PC-3 (cell line): ENCODE measurements around the gene POLR2E. TPM values are rescaled to one million over a fixed set of nuclear protein-coding genes. Genes with fewer than 3 reads are reported as not detected.

Experiments used
- ATAC-seq: fragments of 200-7000 bp; cut with Tn5 transposase; 2 replicates; pipeline ENCODE4 v1.9.1; 2020; ENCODE audit warnings: mild to moderate bottlenecking, moderate library complexity
- BruUV-seq: library from RNA; stranded (reverse); fragments of 400-500 nt; replicated peaks from 2 replicates; lab custom pipeline; 2021; lab: Mats Ljungman, UMichigan
- CTCF ChIA-PET: fragments of 300-600 bp; sonication (Branson Sonifier 250); formaldehyde crosslinking; loops from one replicate; lab custom pipeline; 2022; ENCODE audit warnings: antibody characterized with exemption; lab: Charles Lee
- POLR2A ChIA-PET: fragments of 300-600 bp; sonication (Branson Sonifier 250); formaldehyde crosslinking; loops from one replicate; lab custom pipeline; 2022; ENCODE audit warnings: antibody characterized with exemption; ENCODE audit not compliant: unreplicated experiment; lab: Charles Lee
- DNase-seq: peaks from one replicate; pipeline ENCODE4 v3.0.0-alpha.2; 2015
- H2AFZ ChIP-seq: fragments of 300-600 bp; sonication (generic); 2 replicates; pipeline ENCODE4 v1.6.0; 2016; ENCODE audit warnings: antibody characterized with exemption, low read length
- H3F3A ChIP-seq: fragments of 300-600 bp; sonication (generic); one replicate; pipeline ENCODE4 v1.6.0; 2017; ENCODE audit warnings: antibody characterized with exemption, low read length, control low read depth, mild to moderate bottlenecking; ENCODE audit not compliant: unreplicated experiment
- H3K27ac ChIP-seq: fragments of 300-600 bp; sonication (generic); 2 replicates; pipeline ENCODE4 v1.5.1; 2016; ENCODE audit warnings: mild to moderate bottlenecking, low read length
- H3K27me3 ChIP-seq: fragments of 300-600 bp; sonication (generic); 2 replicates; pipeline ENCODE4 v1.6.1; 2016; ENCODE audit warnings: low read length, mixed read lengths
- H3K36me3 ChIP-seq: fragments of 300-600 bp; sonication (generic); 2 replicates; pipeline ENCODE4 v1.6.1; 2016; ENCODE audit warnings: low read depth, mixed run types, low read length, mixed read lengths
- H3K4me1 ChIP-seq: fragments of 300-600 bp; sonication (generic); 2 replicates; pipeline ENCODE4 v1.5.1; 2016; ENCODE audit warnings: low read length; ENCODE audit not compliant: insufficient read depth
- H3K4me2 ChIP-seq: fragments of 300-600 bp; sonication (generic); 2 replicates; pipeline ENCODE4 v1.6.0; 2016; ENCODE audit warnings: low read length
- H3K4me3 ChIP-seq: fragments of 300-600 bp; sonication (generic); 2 replicates; pipeline ENCODE4 v1.5.1; 2016; ENCODE audit warnings: mild to moderate bottlenecking, low read length, mixed read lengths
- H3K79me2 ChIP-seq: fragments of 300-600 bp; sonication (generic); 2 replicates; pipeline ENCODE4 v1.6.1; 2017; ENCODE audit warnings: low read length, mixed read lengths
- H3K9ac ChIP-seq: fragments of 300-600 bp; sonication (generic); 2 replicates; pipeline ENCODE4 v1.6.0; 2016; ENCODE audit warnings: mild to moderate bottlenecking, low read length
- H3K9me2 ChIP-seq: fragments of 300-600 bp; sonication (generic); replicated peaks from 2 replicates; pipeline ENCODE4 v1.6.1; 2016; ENCODE audit warnings: mixed run types, low read length, mixed read lengths
- H3K9me3 ChIP-seq: fragments of 300-600 bp; sonication (generic); 2 replicates; pipeline ENCODE4 v1.6.1; 2016; ENCODE audit warnings: low read length, mixed read lengths
- H4K20me1 ChIP-seq: fragments of 300-600 bp; sonication (generic); 2 replicates; pipeline ENCODE4 v1.6.1; 2016; ENCODE audit warnings: low read length, mixed read lengths
- EZH2 ChIP-seq: fragments of 300-600 bp; sonication (generic); IDR thresholded peaks from one replicate; pipeline ENCODE4 v1.6.1; 2017; ENCODE audit warnings: antibody characterized with exemption, mild to moderate bottlenecking, low read length; ENCODE audit not compliant: unreplicated experiment
- EZH2phosphoT487 ChIP-seq: fragments of 300-600 bp; sonication (generic); IDR thresholded peaks from 2 replicates; pipeline ENCODE4 v1.6.1; 2018; ENCODE audit warnings: mild to moderate bottlenecking, antibody characterized with exemption, low read length, borderline replicate concordance
- intact Hi-C: fragments of 100-400 bp; cut with micrococcal nuclease; formaldehyde crosslinking; loops from 2 replicates; pipeline ENCODE4 v1.9.0; 2023
- total RNA-seq: library from RNA; depleted of rRNA; stranded (reverse); fragments of >200 nt; gene quantifications from 2 replicates; pipeline ENCODE4 v1.2.3, GENCODE V29; 2014
- TF ChIP-seq, protein P1 (sequence below): fragments of 300-600 bp; sonication (generic); conservative IDR thresholded peaks from 2 replicates; pipeline ENCODE4 v1.5.1; 2017; ENCODE audit warnings: antibody characterized with exemption, low read depth, mild to moderate bottlenecking, low read length

POLR2E gene
- total RNA-seq, 1 experiment from 2014 or later = 375 TPM

DNA sequence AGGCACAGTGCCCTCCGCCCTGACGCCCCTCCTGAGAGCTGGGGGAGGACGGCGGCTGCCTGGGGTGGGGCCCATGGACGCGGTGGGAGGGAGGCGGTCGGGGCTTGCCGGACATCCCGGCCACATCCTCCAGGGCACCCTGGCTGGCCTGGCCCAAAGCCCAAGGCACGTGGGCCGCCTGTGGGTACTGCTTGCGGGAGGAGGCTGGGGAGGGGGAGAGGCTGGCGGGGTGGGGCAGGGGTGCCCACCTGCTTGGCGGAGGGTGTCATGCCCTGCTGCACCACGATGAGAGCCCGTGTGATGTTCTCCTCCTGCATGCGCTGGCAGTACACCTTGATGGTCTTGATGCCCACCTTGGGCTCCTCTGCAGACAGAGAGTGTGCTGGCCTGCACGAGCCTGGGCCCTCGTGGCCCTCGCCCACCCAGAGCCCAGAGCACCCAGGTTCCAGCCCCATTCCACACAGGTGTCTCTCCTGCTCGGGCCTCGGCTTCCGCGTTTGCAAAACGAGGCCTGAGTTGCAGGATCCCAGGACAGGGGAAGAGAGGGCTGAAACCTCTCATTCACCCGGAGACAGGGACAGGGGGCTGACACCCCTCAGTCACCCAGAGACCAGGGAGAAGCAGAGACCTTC, 3.5 kb downstream of the POLR2E start:
- ChIA-PET CTCF (no interaction called here), POLR2A (no interaction called here)
- ATAC-seq (no peak), DNase-seq (no peak)
- intact Hi-C loops = no loop called here
- Histone ChIP-seq H3K4me1 (peaks cover 12% of the 10 kb centered on the region; the same call in 1 of the 2 replicates), H2AFZ (no peak overlapping the region), H3K79me2 (peaks cover 30% of the 10 kb centered on the region), H4K20me1 (peaks cover 10% of the 10 kb centered on the region; the same call in 1 of the 2 replicates), H3K9me2 (no peaks in the 10 kb centered on the region), H3K9me3 (no peaks in the 10 kb centered on the region), H3K27me3 (no peaks in the 10 kb centered on the region), H3K4me3 (no peak overlapping the region), H3K4me2 (no peak overlapping the region), H3K36me3 (no peaks in the 10 kb centered on the region), H3F3A (no peaks in the 10 kb centered on the region), H3K27ac (no peak overlapping the region), H3K9ac (no peak overlapping the region)
- no TSS peak for BruUV-seq
- TF ChIP-seq EZH2 = no peak
- TF ChIP-seq, protein P1, sequence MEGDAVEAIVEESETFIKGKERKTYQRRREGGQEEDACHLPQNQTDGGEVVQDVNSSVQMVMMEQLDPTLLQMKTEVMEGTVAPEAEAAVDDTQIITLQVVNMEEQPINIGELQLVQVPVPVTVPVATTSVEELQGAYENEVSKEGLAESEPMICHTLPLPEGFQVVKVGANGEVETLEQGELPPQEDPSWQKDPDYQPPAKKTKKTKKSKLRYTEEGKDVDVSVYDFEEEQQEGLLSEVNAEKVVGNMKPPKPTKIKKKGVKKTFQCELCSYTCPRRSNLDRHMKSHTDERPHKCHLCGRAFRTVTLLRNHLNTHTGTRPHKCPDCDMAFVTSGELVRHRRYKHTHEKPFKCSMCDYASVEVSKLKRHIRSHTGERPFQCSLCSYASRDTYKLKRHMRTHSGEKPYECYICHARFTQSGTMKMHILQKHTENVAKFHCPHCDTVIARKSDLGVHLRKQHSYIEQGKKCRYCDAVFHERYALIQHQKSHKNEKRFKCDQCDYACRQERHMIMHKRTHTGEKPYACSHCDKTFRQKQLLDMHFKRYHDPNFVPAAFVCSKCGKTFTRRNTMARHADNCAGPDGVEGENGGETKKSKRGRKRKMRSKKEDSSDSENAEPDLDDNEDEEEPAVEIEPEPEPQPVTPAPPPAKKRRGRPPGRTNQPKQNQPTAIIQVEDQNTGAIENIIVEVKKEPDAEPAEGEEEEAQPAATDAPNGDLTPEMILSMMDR = no peak
- TF ChIP-seq EZH2phosphoT487 = no peak

DNA sequence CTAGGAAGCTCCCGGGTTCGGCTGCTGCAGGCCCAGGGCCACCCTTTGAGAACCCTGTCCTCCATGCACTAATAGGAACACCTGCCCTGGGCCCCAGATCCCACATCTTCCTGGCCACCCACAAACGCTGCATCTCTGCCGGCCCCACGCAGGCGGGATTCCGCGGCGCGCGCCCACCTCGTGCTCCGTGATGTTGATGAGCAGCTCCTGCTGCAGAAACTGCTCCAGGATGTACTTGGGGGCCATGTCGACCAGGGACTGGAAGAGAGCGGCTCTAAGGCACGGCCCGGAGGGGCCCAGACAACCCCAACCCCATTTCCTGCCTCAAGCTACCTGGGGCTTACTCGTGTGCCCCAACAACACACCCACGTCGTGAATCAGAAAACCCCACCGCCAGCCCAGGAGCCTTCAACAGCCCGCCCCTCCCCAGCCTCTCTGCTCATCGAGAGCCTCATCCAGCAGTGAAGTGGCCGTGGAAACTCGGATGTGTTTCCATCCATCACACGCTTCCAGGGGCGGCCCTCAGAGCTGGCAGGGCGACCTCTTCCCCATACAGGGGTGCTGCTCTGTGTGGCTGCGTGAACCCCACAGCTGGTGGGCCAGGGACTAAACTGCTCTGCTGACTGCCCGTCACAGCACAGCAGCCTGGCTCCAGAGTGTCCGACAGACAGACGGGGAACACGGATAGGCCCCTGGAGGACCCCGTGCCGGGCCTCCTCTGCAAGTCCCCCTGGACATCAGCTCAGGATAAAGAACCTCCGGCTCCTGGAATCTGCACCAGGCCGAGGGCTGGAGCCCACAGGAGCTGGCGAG, 4.2 kb downstream of the POLR2E start:
- DNase-seq = no peak
- H3K79me2 ChIP-seq = peaks cover 30% of the 10 kb centered on the region
- ChIA-PET CTCF (no interaction called here), POLR2A (no interaction called here)
- no peak overlapping the region for H2AFZ ChIP-seq
- no peak overlapping the region for H3K27ac ChIP-seq
- no peak for TF ChIP-seq EZH2
- TF ChIP-seq, protein P1 = no peak
- no peak for TF ChIP-seq EZH2phosphoT487
- peaks cover 10% of the 10 kb centered on the region; the same call in 1 of the 2 replicates for H4K20me1 ChIP-seq
- no TSS peak for BruUV-seq
- H3K4me3 ChIP-seq = no peak overlapping the region
- intact Hi-C loops = no loop called here
- no peaks in the 10 kb centered on the region for H3K27me3 ChIP-seq
- ATAC-seq = no peak
- H3K36me3 ChIP-seq = no peaks in the 10 kb centered on the region
- H3K9me3 ChIP-seq = no peaks in the 10 kb centered on the region
- no peak overlapping the region for H3K9ac ChIP-seq
- no peak overlapping the region for H3K4me2 ChIP-seq
- H3K9me2 ChIP-seq = no peaks in the 10 kb centered on the region
- H3K4me1 ChIP-seq = peaks cover 12% of the 10 kb centered on the region; the same call in 1 of the 2 replicates
- H3F3A ChIP-seq = no peaks in the 10 kb centered on the region

DNA sequence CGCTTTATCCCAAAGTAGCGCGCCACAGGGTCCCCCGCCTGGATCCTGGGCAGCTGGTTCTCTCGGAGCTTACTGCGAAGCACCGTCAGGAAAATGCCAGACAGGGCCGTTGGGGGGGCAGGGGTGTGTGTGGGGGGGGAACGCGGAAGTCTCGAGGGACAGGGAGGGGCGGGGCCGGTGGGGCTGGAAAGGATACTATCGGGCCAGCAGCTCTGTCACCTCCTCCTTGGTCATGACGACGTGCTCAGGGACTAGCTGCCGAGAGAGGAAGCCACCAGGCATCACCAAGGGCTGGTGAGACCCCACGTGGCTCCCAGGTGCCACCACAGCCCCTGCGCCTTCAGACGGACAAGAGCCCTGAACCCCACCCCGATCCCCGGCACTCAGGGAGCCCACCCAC, 5.3 kb downstream of the POLR2E start:
- H4K20me1 ChIP-seq = peaks cover 10% of the 10 kb centered on the region; the same call in 1 of the 2 replicates
- H3K4me2 ChIP-seq = no peak overlapping the region
- TF ChIP-seq, protein P1 = no peak
- TF ChIP-seq EZH2phosphoT487 (no peak), EZH2 (no peak)
- no peak overlapping the region for H3K27ac ChIP-seq
- H3K36me3 ChIP-seq = no peaks in the 10 kb centered on the region
- H3K27me3 ChIP-seq = no peaks in the 10 kb centered on the region
- H3K9me2 ChIP-seq = no peaks in the 10 kb centered on the region
- CTCF ChIA-PET = no interaction called here
- H3K9ac ChIP-seq = no peak overlapping the region
- intact Hi-C loops = no loop called here
- POLR2A ChIA-PET = no interaction called here
- ATAC-seq (no peak), DNase-seq (no peak)
- H3K9me3 ChIP-seq = no peaks in the 10 kb centered on the region
- peaks cover 27% of the 10 kb centered on the region for H3K79me2 ChIP-seq
- no peaks in the 10 kb centered on the region for H3F3A ChIP-seq
- BruUV-seq = no TSS peak
- H2AFZ ChIP-seq = no peak overlapping the region
- no peak overlapping the region for H3K4me3 ChIP-seq
- peaks cover 7% of the 10 kb centered on the region; the same call in 1 of the 2 replicates for H3K4me1 ChIP-seq
